Fibroblast of skin of right quadriceps (primary cell): ENCODE measurements around the gene MAP2.

Experiments used
- DNase-seq: peaks from one replicate; pipeline ENCODE4 v3.0.0-alpha.2; 2013

Gene MAP2

DNA sequence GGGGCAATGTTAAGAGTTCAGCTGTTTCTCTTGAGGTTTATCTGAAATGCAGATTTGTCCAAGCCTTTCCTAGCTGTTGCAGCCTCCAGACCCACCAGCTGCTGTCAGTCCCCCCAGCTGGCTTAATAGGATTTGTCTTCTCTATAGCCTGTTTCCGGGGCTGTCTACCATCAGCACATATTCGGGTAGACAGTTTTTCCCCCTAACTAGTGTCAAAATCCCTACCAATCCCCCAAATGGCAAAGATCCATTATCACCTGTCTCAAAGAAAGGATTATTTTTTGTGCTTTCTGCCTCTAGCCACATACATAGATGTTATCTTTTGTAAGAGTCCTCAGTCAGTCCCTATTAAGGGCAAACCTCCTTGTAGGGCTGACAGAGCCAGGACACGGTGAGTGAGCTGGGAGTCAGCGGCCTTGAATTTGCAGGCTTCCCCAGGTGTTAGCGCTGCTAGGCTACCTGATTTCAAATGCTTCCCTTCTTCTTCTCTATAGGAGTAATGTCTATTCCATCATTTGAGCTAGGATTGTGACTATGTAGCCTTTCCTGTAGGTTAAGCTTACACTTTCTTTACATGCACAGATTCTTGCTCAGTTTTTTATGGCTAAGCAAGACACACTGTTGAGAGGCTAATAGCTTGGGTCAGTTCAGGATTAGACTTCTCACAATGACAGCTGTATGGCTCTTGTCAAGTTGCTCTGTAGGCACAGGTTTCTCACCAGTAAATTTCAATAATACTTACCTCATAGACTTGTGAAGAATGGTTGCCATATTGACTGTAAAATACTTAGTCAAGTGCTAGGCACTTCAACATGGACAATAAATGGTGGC lies 176.7 kb downstream of the MAP2 start:
- no peak for DNase-seq

DNA sequence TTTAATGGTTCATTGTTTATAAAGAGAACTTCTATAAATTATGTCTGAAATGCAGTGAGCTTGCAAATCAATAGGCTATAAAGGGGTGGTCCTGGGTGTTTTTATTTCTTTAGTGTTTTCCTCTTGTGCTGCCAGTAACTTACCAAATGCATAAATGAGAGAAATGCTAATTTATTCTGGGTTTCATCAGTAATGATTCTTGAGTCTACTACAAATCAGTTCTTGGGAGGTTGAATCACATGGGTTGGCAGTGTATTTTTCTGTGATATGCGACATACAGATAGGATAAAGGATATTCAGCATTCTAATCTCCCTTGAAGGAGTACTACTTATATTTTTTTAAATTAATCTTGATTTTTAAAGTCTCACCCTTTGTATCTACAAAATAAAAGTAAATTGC lies 177.7 kb downstream of the MAP2 start:
- DNase-seq, result no peak

DNA sequence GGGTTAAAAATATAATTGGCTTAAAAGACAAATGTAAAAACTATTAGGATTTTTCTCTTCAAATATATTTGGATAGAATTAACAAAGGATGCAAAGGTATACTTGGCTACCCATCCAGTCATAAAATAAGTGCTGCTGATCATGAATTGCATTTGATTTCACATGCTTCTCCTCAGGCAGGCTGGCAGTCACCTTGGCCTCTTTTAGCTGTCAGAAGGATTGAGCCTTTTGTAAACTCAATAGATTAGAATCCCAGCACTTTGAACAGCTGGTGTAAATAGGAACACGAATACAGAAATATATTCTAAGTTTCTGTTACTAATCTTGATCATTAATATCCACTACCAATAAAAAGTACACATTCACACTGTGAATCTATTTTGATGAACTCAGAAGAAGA lies 178.4 kb downstream of the MAP2 start:
- no peak for DNase-seq

DNA sequence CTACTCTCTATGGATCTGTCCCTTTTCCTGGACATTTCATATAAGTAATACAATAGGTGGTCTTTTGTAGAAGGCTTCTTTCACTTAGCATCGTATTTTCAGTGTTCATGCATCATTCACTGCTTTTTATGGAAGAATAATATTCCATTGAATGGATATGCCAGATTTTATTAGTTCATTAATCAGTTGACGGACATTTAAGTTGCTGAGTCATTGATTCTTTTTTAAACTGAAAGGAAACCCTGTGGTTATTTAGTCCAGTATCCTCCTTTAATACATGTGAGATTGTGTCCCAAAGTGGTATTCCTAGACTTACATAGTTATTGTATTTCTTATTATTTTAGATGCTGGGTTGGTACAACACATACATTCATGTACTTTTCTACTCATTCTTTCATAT lies 185.7 kb downstream of the MAP2 start:
- DNase-seq, result no peak

DNA sequence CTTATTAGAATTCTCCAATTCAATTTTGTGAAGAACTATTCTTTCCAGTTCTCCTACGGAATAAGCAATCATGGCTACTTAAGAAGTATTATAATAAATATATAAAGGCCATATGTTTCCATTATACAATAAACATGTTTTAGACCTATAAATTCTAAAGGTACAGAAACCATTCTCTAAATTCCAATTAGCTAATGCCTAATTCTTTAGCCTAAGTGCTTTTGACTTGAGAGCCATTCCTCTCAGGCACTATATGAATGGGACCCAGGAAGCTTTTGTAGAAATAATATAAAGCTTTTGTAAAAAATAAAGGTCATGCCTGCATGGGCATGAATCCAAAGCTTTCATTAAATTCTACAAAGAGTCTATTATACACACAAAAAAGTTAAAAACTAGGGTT lies 186.8 kb downstream of the MAP2 start:
- no peak for DNase-seq

DNA sequence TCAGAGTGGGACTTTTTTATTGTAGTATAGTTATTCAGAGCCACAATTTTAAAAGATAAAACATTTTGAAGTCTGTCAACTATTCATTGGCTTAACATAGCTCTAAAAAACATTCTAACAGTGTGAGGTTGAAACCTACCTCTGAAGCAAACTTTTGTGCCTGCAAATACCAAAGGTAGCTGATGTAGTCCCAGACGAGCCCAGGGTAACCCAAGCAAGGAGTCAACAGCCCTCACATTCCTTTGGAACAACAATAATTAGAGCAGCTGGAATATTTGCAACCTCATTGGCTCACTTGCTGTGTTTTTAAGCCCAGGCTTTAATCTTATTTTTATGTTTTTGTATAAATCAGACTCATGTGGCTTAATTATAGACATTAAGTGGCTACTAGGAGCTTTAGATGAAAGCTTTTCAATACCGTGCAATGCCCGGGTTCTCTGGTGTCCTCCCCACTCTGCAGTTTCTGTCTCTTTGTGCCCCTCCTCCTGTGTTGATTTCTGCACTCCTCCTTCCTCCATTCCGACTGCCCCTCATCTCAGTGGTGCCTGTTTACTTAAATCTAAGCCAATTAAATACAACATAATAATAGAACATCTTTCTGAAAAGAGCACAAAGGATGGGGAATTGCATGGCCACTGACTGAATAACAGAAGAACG lies 189.9 kb downstream of the MAP2 start:
- DNase-seq, result no peak

DNA sequence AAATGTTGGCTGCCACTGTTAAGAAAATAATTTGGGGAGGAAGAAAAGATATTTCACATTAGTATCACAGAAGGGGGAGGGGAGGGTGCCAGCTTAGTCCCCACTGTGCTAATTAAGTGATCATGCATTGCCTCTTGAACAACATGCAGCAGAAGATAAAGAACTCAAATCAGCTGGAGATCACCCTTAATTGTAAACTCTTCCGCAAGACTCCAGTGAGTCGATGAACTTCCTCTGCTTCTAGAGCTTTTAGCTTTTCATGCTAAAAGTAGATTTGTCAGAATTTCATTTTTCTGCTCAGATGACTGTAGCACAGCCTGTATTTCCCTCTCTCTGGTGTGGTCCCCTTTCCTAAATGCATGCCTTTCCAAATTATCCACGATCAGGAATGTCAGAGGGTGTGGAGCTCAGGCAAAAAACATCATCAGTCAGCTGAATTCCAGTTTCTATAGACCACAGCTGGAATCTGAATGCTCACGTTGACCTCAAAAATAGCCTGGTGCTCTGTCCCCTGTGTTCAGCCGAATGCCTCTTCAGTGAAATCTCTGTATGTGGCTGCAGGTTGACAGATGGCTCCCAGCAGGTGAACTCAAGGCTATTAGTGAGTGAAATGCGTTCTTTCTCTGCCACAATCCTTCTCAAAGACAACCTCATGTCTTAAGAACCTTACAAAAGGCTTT lies 191.0 kb downstream of the MAP2 start:
- no peak for DNase-seq

DNA sequence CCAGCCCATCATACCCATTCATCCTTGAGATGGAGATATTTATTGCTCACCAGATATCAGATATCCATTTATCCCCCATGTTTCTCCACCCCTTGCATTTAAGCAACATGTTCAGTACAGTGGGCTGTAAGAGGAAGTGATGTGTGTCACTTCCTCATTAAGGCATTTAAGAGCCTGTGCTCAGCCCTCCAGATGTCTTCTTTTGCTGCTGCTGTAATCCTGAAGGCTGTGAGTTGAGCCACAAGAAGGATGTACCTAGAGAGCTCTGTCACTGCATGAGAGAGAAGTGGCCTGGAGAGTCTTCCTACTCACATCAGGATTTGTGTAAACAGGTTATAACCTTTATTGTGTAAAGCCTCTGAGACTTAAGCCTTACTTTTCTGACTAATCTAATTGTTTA lies 195.9 kb downstream of the MAP2 start:
- no peak for DNase-seq

DNA sequence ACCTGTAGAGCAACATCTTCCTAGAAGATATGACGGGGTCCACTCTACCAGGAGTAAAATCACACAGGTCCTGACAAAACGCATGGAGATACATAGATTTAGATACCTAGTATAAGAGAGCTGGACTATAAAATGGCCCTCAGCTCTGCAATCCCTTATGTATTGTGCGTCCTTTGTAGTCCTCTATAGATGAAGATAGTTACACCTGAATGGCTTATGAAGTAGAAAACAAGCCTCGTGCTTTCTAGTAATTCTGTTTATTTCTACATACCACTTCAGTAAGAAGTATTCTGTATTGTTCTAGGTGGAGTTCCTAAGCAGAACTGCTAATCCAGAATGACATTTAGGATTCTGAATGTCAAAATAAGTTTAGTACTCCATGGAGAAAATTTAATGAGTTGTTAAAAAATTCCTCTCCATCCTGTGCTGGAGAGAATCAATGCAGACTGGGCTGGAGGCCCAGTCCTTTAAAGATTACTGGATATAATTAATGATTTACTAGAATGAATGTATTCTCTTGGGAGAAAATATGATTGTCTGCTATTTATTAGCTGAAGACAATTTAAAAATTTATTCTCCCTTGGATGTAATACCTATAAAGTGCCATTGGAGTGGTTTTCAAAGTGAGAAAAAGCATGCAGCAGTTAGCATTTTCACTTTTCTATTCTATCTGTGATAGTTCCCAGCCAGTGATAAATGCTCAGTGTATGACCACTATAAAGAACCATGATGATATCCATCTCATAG lies 200.5 kb downstream of the MAP2 start:
- DNase-seq, result no peak

DNA sequence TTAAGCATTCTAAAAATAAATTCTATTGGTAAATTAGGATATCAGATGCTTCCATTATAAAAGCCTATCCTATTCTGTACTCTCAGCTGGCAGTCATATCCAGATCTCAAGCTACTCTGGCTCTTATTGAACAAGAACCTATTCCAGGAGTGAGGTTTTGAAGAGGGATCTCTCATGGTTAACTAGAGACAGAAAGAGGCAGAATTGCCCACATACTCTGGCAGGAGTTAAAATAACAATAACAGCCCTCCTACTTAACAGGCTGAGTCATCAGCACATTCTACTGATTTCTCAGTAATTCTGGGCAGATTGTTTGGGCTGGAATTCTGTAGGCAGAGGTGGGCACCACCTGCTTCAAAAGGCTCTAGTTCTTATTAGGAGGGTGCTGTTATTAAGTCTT lies 205.8 kb downstream of the MAP2 start:
- DNase-seq, result peak; percentile 25

DNA sequence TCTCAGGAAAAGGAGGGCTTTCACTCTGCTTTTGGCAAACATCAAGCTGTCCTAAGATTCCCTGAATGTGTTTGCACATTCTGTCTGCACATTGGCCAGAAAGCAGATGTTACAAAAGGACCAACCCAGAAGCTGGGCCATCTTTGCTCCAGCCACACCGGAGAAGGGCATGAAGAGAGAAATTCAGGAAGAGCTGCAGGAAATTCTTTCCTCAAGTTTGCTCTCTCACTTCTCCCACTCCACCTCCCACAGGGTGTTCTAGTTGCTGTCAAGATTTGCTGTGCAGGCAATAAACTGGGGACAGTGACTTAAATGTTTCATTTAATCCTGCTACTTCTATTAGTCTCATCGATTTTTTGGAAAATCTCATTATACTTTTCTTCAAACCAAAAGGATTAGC lies 210.1 kb downstream of the MAP2 start:
- DNase-seq, result no peak

DNA sequence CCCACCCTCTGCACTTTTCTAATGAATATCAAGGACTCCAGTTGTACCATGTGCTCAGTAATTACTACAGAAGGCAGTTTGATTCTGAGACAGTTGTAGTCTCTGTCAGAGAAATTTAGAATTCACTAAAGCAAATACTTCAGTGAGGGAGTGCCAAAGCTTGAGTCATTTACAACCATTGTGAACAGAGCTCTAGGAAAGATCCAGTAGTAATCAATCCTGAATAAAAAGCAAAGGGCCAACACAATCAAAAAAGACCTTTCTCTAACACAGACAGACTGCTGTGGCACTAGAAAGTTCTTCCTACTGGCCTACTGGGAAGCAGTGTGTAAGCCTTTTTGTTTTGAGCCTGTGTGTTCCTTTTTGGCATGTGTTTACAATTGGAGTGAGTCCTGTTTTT lies 212.2 kb downstream of the MAP2 start:
- no peak for DNase-seq

DNA sequence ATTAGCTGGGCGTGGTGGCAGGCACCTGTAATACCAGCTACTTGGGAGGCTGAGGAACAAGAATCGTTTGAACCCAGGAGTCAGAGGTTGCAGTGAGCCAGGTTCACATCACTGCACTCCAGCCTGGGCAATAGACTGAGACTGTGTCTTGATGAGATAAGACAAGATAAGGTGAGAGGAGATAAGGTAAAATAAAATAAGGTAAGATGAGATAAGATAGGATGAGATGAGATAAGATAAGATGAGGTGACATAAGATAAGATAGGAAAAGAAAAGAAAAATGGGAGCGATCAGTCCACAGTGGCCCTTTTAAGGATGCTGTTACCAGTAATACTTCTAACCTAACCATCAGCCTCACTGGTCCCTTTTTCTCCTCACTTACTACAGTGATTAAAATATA lies 213.4 kb downstream of the MAP2 start:
- no peak for DNase-seq

DNA sequence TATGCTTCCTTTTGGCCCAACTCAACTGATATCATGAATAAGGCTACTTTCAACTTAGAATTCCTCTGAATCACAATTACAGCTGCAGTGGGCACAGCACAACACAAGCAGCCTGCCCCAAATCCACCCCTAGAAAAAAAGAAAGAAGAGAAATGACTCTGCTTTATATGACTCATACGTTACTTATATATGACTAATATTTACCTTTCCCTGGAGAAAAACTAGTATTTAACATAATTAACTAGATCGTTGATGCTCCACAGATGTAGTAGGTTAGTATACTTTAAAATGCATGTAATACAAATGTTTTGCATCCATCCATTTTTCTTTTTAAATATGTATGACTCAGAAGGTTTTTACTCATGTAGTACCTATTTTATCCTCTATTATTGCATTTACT lies 214.5 kb downstream of the MAP2 start:
- peak; percentile 74 for DNase-seq

DNA sequence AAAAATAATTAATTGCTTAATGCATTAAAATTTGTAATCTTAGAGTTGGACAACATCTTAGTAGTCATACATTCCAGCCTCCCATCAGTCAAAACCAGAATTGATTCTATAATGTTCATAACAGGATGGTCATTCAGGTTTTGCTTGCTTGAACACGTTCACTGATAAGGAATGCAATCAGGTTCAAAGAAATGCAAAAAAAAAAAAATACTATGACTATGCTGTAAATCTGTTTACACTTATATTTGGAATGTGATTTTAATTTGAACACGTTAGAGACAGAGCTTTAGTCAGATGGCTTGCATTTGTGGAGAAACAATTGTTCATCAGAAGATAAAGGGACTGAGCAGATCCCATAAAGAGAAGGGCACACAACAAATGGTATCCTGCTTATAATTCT lies 216.5 kb downstream of the MAP2 start:
- DNase-seq, result peak; percentile 29

DNA sequence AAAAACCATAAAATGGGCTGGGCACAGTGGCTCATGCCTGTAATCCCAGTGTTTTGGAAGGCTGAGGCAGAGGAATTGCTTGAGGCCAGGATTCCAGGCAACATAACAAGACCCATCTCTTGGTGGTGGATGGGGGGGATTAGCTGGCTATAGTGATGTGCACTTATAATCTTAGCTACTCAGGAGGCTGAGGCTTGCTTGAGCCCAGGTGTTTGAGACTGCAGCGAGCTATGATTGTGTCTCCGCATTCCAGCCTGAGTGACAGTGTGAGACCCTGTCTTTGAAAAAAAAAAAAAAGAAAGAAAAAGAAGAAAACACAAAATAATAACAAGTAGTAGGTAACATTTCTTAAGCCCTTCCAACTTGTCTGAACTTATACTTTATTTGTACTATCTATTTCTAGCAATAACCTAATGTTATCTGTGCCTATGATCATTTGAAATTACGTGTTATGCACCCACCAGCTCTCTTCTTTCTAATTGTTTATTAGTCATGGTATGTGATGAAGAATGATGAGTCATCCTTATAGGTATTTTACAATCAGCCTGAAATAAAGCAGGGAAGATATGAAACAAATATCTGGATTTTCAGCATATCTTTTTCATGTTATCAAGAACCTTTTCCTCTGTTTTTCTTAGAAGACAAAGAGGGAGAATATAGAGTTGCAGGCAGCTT lies 218.4 kb downstream of the MAP2 start:
- peak; percentile 32 for DNase-seq

DNA sequence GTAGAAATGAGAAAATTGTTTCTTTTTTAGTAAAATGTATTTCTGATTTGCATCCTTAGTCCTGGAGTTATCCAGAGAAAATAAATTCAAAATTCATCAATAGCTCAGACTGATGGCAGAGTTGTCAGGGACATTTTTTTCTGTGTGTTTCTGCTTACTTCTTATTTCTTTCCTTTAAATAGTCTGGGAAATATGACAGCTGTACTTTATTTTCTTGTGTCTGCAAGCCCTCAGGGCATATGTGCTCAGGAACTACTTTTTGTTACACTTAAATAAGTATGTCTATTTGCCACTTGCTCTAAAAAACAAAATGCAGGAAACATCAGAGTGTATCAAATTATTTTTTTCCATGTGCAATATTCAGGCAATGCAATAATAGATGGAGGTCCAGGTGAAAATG lies 221.0 kb downstream of the MAP2 start:
- DNase-seq, result no peak

DNA sequence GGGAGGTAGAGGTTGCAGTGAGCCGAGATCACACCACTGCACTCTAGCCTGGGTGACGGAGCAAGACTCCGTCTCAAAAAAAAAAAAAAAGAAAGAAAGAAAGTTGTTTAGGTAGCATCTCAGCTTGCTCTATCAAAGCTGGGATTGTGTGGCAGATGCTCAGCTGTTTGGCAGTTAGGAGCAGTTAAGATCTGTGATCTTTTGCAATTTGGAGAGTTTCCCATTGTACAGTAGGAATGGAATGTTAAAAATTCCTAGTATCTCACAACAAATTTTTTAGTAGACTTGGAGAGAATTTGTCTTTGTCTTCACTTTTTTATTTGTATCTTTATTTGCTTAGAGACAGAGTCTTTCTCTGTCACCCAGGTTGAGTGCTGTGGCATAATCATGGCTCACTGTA lies 224.9 kb downstream of the MAP2 start:
- peak; percentile 76 for DNase-seq

DNA sequence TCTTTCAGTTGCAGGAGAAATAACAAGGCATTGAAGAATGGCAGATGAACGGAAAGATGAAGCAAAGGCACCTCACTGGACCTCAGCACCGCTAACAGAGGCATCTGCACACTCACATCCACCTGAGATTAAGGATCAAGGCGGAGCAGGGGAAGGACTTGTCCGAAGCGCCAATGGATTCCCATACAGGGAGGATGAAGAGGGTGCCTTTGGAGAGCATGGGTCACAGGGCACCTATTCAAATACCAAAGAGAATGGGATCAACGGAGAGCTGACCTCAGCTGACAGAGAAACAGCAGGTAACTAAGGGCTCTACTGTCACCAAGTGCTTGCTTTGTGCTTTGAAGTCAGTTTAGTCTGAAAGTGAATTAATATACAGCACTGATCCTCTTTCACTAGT lies 229.3 kb downstream of the MAP2 start:
- DNase-seq, result no peak

DNA sequence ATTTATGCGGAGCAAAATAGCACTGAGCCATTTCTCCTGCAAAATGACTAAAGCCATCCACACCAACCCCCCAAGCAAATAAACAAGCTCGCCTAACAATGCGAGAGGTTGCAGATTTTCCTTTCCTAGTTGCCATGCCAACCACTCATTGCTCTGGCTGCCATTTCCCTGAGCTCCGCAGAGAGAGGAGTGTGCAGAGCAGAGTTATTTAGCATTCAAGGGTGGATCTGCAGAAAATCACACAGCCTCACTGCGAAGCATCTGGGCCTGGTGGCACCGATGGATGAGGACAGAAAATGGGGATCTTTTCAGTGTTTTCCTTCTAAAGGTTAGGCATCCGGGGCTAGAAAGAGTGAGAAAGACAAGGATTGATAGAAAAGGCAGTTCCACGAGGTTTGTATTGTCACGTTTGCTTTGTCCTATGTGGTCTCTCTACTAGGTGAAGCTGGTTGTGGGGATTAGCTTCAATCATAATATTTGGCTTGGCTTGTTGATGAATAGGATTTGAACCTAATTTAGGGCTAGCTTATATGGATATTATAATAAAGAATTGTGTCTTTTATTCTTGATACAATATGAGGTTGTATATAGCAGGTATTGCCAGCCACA lies 237.5 kb downstream of the MAP2 start:
- no peak for DNase-seq

DNA sequence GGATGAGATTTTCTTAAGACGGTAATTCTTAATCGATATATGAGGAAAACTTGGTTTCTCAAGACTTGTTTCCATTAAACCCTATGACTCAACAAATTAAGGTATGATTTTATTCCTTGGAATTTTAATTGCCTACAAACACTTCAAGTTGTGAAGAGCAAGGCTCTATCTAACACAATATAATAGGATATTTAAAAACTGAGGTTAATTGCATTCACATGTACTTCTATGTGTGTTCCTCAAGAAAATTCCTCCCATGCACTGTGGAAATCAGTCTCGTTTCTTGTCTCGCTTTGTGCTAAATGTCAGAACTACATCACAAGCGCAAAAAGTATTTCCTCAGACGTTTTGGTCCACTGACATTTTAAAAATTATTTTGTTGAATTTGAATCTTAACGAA lies 238.2 kb downstream of the MAP2 start:
- DNase-seq, result peak; percentile 21

DNA sequence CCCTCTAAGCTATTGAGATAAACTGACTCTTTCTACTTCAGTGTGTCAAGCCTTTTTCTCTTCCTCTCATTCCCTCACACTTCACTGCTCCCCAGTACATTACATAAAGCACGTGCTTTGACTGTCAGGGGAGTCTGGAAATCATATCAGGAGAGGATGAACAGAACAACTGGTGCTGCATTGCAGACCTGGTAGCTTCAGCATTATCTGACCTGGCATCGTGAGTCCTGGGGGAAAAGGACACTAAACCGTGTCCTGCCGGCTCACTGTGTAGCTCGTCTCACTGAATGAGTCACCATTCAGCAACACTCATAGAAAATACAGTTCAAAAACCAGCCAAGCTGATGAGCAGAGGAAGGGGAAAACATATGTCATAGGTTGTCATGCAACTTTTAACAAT lies 239.3 kb downstream of the MAP2 start:
- DNase-seq, result peak; percentile 36
